Endometrium (tissue), 2 donors: ENCODE data around the gene PLTP.
"Not testable (repeated sequence)": the region's sequence is repeated elsewhere in the genome, so short reads cannot be mapped to it uniquely, and the experiment has no call there.

Experiments used
- FAIRE-seq: peaks from 2 replicates; lab custom pipeline; 2012; peaks lifted over from hg19 to GRCh38; lab: Jason Lieb, UNC
- donor health status: control.
- donor health status: control.

PLTP gene

DNA sequence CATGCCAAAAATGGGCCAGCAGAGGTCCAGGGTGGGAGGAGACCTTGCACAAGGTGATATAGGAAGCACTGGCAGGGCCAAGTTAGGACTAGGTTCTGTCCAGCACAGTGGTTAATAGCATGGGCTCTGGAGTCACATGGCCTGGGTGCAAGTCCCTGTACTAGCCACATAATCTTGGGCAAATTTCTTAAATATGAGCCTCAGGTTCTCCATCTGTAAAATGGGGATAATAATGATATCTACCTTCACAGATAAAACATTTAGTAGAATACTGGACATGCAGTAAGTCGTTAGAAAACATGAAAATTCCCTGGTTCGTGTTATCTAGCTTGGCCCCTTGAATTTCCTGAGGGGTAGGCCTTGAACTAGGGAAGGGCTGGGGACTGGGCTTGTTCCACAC lies 14.7 kb downstream of the PLTP start:
- no peak for FAIRE-seq

DNA sequence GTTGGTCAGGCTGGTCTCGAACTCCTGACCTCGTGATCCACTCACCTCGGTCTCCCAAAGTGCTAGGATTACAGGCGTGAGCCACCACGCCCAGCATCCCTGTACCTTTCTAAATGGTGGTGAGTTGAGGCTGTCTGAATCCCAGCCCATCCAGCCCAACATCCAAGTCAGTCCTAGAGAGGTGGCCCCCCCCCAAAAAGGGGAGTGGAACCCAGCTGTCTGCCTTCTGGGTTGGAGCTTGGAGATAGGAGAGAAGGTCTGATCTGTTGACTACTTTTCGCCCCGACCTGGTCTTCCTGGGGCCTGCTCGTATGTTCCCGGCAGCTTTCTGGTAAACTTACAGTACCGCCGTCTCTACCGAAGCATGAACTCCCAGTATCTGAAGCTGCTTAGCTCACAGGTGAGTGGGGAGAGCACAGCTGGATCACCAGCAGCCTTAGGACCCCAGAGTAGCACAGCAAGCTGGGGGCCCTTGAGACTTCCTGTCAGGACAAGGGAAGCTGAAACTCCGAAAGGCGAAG lies 15.3 kb downstream of the PLTP start:
- FAIRE-seq, result no peak

DNA sequence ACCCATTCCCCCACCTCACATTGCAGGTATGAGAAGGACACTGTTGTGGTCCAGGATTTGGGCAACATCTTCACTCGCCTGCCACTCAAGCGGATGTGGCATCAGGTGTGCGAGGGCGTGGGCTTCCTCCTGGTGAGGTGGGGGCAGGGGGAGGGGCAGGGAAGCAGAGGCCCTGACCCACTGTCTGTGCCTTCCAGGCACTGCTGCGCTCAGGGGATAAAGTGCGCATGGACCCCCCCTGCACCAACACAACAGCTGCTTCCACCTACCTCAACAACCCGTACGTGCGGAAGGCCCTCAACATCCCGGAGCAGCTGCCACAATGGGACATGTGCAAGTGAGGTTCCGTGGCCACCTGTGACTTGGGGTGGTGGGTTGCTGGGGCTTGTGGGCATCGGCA lies 17.2 kb downstream of the PLTP start:
- FAIRE-seq, result no peak

GRCh38 chr20:45893831-45894230 lies 18.1 kb downstream of the PLTP start:
- no peak for FAIRE-seq

DNA sequence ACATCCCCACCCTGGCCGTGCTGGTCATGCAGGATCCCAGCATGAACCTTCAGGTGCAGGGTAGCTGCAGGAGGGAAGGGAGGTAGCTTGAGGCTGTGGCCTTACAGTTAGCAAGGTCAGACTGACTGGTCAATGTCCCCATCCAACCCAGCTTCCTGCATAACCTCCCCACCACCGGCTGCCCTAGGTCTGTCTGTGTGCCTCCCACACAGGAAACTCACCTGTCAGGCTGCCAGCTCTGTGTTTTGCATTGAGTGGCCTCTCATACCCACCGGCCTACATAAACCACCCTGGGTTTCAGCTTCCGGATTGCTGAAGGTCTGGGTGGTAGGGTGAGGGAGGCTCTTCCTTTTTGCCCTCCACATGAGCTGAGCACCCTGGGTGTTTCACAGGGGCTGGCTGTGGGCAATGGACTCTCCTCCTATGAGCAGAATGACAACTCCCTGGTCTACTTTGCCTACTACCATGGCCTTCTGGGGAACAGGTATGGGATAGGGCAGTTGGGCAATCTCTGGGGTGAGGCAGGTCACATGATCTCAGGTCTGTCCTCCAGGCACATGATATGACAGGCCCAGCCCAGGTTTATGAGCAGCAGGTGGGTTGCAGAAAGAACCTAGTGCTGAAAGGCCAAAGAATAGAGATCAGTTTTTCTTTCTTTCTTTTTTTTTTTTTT lies 19.0 kb downstream of the PLTP start:
- FAIRE-seq, result no peak

DNA sequence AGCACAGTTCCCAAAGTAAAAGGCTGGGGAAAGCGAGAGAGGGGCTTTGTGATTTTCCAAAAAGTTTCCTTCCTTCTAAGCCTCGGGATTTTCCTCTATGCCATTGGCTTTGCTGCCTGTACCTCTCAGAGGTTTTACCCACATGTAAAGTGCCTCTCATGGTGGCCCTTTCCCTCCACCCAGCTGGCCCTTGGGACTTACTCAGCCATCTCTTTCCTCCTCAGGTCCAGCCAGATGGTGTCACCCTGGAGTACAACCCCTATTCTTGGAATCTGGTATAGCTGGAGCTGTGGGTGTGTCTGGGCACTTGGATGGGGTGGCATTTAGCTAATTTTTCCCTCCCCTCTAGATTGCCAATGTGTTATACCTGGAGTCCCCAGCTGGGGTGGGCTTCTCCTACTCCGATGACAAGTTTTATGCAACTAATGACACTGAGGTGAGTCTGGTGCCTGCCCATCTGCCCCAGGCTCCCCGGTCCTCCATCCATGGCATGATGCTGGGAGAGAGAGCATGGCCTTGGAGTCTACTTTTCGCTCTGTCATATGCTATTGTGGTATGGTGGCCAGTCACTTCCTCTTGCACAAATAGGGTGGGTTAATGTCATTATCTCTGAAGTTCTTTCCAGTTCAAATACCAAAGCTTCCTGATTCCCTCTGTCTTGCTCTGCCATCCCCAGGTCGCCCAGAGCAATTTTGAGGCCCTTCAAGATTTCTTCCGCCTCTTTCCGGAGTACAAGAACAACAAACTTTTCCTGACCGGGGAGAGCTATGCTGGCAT lies 19.7 kb downstream of the PLTP start:
- no peak for FAIRE-seq

GRCh38 chr20:45890985-45891983 lies 20.7 kb downstream of the PLTP start, which contains the start of the genes CTSA and NEURL2:
TSS of gene CTSA (plus strand) at chr20:45891335. CDS start at chr20:45891569, 234 bp downstream.
TSS of gene NEURL2 (minus strand) at chr20:45891208. CDS start at chr20:45890991, 217 bp downstream.
- no peak for FAIRE-seq

DNA sequence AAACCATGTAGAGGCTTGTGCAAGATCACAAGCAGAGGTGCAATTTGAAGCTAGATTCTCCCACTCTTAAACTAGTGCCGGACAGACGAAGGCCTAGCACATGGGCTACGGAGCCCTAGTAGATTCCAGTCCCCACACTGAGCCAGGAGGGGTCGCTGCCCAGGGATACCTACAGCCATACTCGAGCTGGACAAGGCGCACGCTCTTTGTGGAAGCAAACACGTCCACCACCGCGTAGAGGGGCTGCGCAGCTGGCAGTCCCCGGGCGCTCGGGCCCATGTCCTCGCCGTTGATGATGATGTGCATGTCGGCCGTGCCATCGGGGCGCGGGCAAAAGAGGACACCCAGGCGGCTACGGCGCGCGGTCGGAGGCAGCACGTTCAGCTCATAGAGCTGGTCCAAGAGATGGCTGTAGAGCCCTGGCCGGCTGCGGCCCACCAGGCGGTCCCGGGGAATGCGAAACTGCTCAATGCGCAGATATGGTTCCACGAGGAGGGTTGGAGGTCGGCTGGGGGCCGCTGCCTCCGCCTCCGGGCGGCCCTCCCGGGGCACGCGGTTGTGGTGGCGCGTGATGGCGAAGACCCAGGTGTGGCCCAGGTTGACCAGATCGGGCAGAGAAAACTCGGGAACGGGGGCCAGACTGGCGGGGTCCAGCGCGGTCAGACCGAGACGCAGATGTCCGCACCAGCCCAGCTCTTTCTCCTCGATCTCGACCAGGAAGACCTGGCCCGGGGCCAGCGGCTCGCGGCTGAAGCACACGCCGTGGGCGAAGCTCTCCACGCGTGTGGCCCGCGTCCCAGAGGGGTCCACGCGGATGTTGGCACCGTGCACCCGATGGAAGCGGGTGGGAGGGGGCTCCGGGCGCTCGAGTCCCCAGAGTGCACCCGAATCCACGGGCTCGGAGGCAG lies 21.6 kb downstream of the PLTP start:
- FAIRE-seq, result no peak

- FAIRE-seq, result no peak
These were observed 23.3 kb downstream of the PLTP start for GRCh38 chr20:45888681-45889080.

GRCh38 chr20:45887346-45887715 lies 24.6 kb downstream of the PLTP start, which contains the start of gene SPATA25:
TSS of gene SPATA25 (minus strand) at chr20:45887622. CDS start at chr20:45887590, 32 bp downstream.
- FAIRE-seq, result no peak

- FAIRE-seq, result no peak
These were observed 25.2 kb downstream of the PLTP start for GRCh38 chr20:45886590-45887345.

DNA sequence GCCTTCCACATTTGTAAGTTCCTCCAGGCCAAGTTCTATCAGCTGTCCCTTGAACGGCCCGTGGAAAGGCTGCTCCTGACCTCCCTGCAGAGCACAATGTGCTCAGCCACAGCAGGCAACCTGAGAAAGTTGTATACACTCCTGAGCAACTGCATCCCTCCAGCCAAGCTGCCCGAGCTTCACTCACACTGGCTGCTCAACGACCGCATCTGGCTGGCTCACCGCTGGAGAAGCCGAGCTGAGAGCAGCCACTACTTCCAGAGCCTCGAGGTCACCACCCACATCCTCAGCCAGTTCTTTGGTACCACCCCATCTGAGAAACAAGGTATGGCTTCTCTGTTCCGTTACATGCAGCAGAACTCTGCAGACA lies 28.9 kb downstream of the PLTP start:
- no peak for FAIRE-seq

DNA sequence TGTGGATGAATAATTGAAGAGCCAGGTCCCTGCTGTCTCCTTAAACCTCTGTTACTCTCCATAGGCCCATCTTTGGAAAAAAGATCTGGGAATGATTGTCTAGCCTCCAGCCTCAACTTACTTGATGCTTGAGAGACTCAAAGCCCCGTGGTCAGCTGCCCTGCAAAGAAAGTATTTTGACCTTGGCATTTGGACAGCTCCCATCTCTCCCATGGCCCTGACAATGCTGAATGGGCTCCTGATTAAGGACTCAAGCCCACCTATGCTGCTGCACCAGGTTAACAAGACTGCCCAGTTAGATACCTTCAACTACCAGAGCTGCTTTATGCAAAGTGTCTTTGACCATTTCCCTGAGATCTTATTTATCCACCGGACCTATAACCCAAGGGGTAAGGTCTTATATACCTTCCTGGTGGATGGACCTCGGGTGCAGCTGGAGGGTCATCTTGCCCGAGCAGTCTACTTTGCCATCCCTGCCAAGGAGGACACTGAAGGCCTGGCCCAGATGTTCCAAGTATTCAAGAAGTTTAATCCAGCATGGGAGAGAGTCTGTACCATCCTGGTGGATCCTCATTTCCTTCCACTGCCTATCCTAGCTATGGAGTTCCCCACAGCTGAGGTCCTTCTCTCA lies 29.4 kb downstream of the PLTP start:
- FAIRE-seq, result no peak

DNA sequence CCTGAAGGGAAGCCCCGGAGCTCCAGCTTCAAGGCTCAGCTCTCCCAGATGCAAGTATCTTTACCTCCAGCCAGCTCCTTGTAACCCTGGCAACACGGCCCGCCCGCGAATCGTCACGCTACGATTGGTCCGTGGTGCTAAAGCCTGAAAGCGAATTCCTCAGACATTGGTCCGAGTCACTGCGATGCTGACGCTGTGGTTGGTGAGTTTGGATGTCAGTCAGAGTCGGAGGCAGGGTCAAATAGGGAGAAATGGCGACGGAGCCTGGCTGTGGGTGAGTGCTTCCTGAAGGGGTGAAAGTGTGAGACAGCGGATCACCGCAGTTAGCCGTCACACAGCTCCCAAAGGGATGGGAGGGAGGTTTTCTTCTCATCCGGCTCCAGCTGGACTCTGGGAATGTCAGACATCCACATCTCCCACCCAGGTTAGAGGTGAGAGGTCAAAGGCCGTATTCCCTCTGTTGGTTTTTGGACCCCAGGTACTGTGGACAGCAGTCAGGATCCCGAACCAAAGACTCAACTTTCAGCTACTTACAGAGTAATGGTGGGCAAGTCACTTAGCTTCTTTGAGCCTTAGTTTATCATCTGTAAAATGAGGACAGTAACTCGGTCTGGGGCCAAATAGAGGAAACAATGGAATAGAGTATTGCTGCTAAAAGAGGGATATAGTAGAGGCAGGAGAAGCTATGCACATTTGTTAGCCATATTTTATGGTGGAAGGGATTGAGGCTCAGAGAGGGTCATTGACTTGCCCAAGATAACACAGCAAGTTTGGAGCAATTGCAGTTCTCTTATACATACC lies 30.8 kb downstream of the PLTP start, which contains the start of gene ZSWIM1:
ZSWIM1 (plus strand) TSS at position 240 of the 801 bp plus-strand sequence. CDS start 1,366 bp downstream, outside the sequence.
- FAIRE-seq, result peak; percentile 98

GRCh38 chr20:45878076-45878761 lies 33.7 kb downstream of the PLTP start:
- FAIRE-seq, result no peak

GRCh38 chr20:45874576-45874975 lies 37.4 kb downstream of the PLTP start:
- no peak for FAIRE-seq

GRCh38 chr20:45874104-45874481 lies 37.9 kb downstream of the PLTP start:
- FAIRE-seq, result not testable (repeated sequence)
